Uterus (tissue), 2 donors: Measurements from ENCODE around the gene ZGLP1.

ENCODE experiments used
- CTCF ChIP-seq, 4 experiments: fragments of 200-600 bp in 2 of 4; fragments of 450-650 bp in 2 of 4; sonication (generic) in 2 of 4; IDR thresholded peaks; one replicate each; pipeline ENCODE4 v1.5.1; 2016 to 2019; ENCODE audit warnings: antibody characterized with exemption in 4 of 4, mild to moderate bottlenecking in 2 of 4, moderate library complexity in 1 of 4
- POLR2A ChIP-seq, 2 donors: fragments of 450-650 bp; IDR thresholded peaks; one replicate each; pipeline ENCODE4 v1.6.1; 2016; ENCODE audit warnings: antibody characterized with exemption in 2 of 2, mild to moderate bottlenecking in 1 of 2, moderate library complexity in 1 of 2

- TF ChIP-seq CTCF (IDR thresholded peaks at IDR 0.05) = no peak
- peak in 1 of 2 donors; percentile 61 for TF ChIP-seq POLR2A (IDR thresholded peaks at IDR 0.05)
Measured at GRCh38 chr19:10334588-10335351, 25.2 kb upstream of the ZGLP1 start.
